Thoracic aorta (tissue), 2 donors: ENCODE measurements around the gene MT3. TPM values are rescaled to one million over a fixed set of nuclear protein-coding genes. Genes with fewer than 3 reads are reported as not detected.

Experiments used
- ATAC-seq: fragments of 150-250 bp; one replicate; pipeline ENCODE4 v1.8.0; 2017; ENCODE audit warnings: low read depth; ENCODE audit not compliant: insufficient number of reproducible peaks, low FRiP score
- DNase-seq: peaks from one replicate; pipeline ENCODE4 v3.0.0-alpha.2; 2020; ENCODE audit warnings: low spot score
- H3K27ac ChIP-seq, 2 donors: fragments of 200-600 bp; sonication (generic); 1 replicate in 1 of 2; 2 replicates in 1 of 2; pipeline ENCODE4 v1.5.1; 2016; ENCODE audit warnings: mild to moderate bottlenecking in 2 of 2, moderate library complexity in 2 of 2
- H3K27me3 ChIP-seq: fragments of 200-600 bp; sonication (generic); replicated peaks from 2 replicates; pipeline ENCODE4 v1.6.0; 2016; ENCODE audit warnings: mild to moderate bottlenecking; ENCODE audit not compliant: insufficient read depth
- H3K36me3 ChIP-seq: fragments of 200-600 bp; sonication (generic); one replicate; pipeline ENCODE4 v1.5.1; 2016
- H3K4me1 ChIP-seq, 2 donors: fragments of 200-600 bp; sonication (generic); 1 replicate in 1 of 2; 2 replicates in 1 of 2; pipeline versions ENCODE4 v1.5.1 to v1.6.0; 2016; ENCODE audit warnings: low read depth in 2 of 2, mild to moderate bottlenecking in 1 of 2; ENCODE audit not compliant: control insufficient read depth in 1 of 2
- H3K4me3 ChIP-seq: fragments of 200-600 bp; sonication (generic); 2 replicates; pipeline ENCODE4 v1.5.1; 2016; ENCODE audit warnings: mild to moderate bottlenecking
- H3K9me3 ChIP-seq: fragments of 200-600 bp; sonication (generic); 2 replicates; pipeline ENCODE4 v1.5.1; 2016
- CTCF ChIP-seq: fragments of 200-600 bp; sonication (generic); IDR thresholded peaks from one replicate; pipeline ENCODE4 v1.5.1; 2019; ENCODE audit warnings: antibody characterized with exemption
- total RNA-seq, 2 donors: library from RNA; depleted of rRNA; stranded (reverse); fragments of >200 nt; gene quantifications; one replicate each; pipeline versions ENCODE4 v1.1.0 to v1.2.3, GENCODE V29; 2016

MT3 gene
- total RNA-seq, 2 donors from 2014 or later = not detected

DNA sequence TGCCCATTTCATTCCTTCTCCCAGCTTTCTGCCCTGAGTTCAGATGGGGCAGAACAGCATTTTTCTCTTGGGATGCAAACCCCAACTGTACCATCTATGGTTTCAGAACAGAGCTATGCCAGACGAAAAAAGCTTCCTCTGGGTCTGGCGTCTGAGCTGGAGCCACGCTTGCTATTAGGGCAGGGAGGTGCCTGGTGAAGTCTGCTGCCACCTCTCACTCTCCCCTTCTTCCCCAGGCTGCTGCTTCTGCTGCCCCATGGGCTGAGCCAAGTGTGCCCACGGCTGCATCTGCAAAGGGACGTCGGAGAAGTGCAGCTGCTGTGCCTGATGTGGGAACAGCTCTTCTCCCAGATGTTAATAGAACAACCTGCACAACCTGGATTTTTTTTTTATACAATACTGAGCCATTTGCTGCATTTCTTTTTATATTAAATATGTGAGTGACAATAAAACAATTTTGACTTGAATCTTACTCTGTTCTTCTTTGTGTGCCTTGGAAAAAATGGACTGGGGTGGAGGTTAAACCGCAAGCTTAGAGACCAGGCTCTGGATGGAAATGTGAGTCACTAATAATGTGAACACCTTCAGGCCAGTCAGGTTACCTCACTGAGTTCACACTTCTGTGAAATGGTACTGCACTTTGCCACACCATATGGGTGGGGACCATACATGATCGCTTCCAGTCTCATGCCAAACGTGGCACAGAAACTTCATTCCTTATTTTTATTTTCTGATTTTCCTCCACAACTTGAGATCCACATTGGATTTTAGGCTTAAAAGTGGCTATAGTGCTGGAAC lies 47.5 kb downstream of the MT3 start:
- no peak for DNase-seq
- no peak overlapping the region for H3K4me3 ChIP-seq
- ATAC-seq = no peak
- no peaks in the 10 kb centered on the region for H3K27me3 ChIP-seq
- no peaks in the 10 kb centered on the region for H3K9me3 ChIP-seq
- H3K36me3 ChIP-seq = no peaks in the 10 kb centered on the region
- H3K4me1 ChIP-seq = peaks cover 5 to 37% of the 10 kb centered on the region in 2 donors
- H3K27ac ChIP-seq = no peak overlapping the region
- TF ChIP-seq CTCF = no peak

GRCh38 chr16:56637814-56638750 lies 48.8 kb downstream of the MT3 start, which contains the start of gene MT1A:
TSS of gene MT1A (plus strand) at chr16:56638666. CDS start at chr16:56638739, 73 bp downstream.
- Histone ChIP-seq H3K36me3 (no peaks in the 10 kb centered on the region), H3K27me3 (no peaks in the 10 kb centered on the region), H3K27ac (peak within 1 kb of the TSS; percentile 68 to 83), H3K4me3 (peak within 1 kb of the TSS; percentile 75), H3K4me1 (peaks cover 5 to 41% of the 10 kb centered on the region in 2 donors), H3K9me3 (no peaks in the 10 kb centered on the region)
- peak; percentile 52 for DNase-seq
- ATAC-seq = peak; percentile 59
- TF ChIP-seq CTCF = no peak

GRCh38 chr16:56639045-56639444 lies 49.7 kb downstream of the MT3 start:
- H3K4me1 ChIP-seq = peaks cover 8 to 43% of the 10 kb centered on the region in 2 donors

GRCh38 chr16:56640076-56640475 lies 50.7 kb downstream of the MT3 start:
- H3K27ac ChIP-seq = no peak overlapping the region
- peaks cover 7 to 34% of the 10 kb centered on the region in 2 donors for H3K4me1 ChIP-seq
- H3K27me3 ChIP-seq = no peaks in the 10 kb centered on the region
- ATAC-seq (no peak), DNase-seq (no peak)
- H3K36me3 ChIP-seq = no peaks in the 10 kb centered on the region
- no peak overlapping the region for H3K4me3 ChIP-seq
- no peak for TF ChIP-seq CTCF
- no peaks in the 10 kb centered on the region for H3K9me3 ChIP-seq

More at GRCh38 chr16:56639045-56639444, 49.7 kb downstream of the MT3 start:
- ATAC-seq (no peak), DNase-seq (no peak)
- Histone ChIP-seq H3K27me3 (no peaks in the 10 kb centered on the region), H3K4me3 (no peak overlapping the region), H3K27ac (peak overlapping the region in 1 of 2 donors; percentile 83), H3K36me3 (no peaks in the 10 kb centered on the region), H3K9me3 (no peaks in the 10 kb centered on the region)
- TF ChIP-seq CTCF = no peak

Other genes starting within 250 kb of the MT3 start
- gene AMFR, start 164.0 kb upstream of the MT3 start, total RNA-seq = 100 to 1,000 TPM; 153 to 209 TPM
- 10 to 100 TPM; 43.5 to 52.3 TPM for gene NUDT21, start 138.2 kb upstream of the MT3 start, total RNA-seq
- 10 to 100 TPM; 43.3 to 71.7 TPM for gene OGFOD1, start 138.0 kb upstream of the MT3 start, total RNA-seq
- gene BBS2, start 69.5 kb upstream of the MT3 start, total RNA-seq = 10 to 100 TPM; 33.3 to 39.3 TPM
- not detected for gene MT4, start 24.5 kb upstream of the MT3 start, total RNA-seq
- gene MT2A, start 19.1 kb downstream of the MT3 start, total RNA-seq = 100 to 1,000 TPM; 107 to 185 TPM
- gene MT1E, start 36.3 kb downstream of the MT3 start, total RNA-seq = 100 to 1,000 TPM; 106 to 214 TPM
- 10 to 100 TPM; 23.2 to 53.6 TPM for gene MT1M, start 43.1 kb downstream of the MT3 start, total RNA-seq
- gene MT1A, start 49.1 kb downstream of the MT3 start, total RNA-seq = 100 to 1,000 TPM in 1 of 2 donors, 1 to 10 TPM in 1; 6.5 to 168 TPM
- gene MT1B, start 62.4 kb downstream of the MT3 start, total RNA-seq = not detected
- 1 to 10 TPM; 3.1 to 3.9 TPM for gene MT1F, start 68.4 kb downstream of the MT3 start, total RNA-seq
- gene MT1G, start 78.5 kb downstream of the MT3 start, total RNA-seq = 10 to 100 TPM in 1 of 2 donors, not detected in 1; 34.7 TPM
- gene MT1H, start 80.3 kb downstream of the MT3 start, total RNA-seq = not detected
- 100 to 1,000 TPM; 308 to 320 TPM for gene MT1X, start 92.9 kb downstream of the MT3 start, total RNA-seq
- 10 to 100 TPM; 25.7 to 38.7 TPM for gene NUP93, start 140.6 kb downstream of the MT3 start, total RNA-seq